ENCODE measurements around the gene ADGRG6.
A peak's percentile ranks its signal among the peaks of the same experiment; 100 is the strongest.

ADGRG6 gene

GRCh38 chr6:142291512-142291911, 10.3 kb upstream of the ADGRG6 start:
- DNase-seq (ENCODE audit: low spot score) = no peak

GRCh38 chr6:142292166-142292924, 9.5 kb upstream of the ADGRG6 start:
- no peak for DNase-seq (ENCODE audit: low spot score)

GRCh38 chr6:142293121-142293520, 8.7 kb upstream of the ADGRG6 start:
- DNase-seq (ENCODE audit: low spot score) = no peak

DNA sequence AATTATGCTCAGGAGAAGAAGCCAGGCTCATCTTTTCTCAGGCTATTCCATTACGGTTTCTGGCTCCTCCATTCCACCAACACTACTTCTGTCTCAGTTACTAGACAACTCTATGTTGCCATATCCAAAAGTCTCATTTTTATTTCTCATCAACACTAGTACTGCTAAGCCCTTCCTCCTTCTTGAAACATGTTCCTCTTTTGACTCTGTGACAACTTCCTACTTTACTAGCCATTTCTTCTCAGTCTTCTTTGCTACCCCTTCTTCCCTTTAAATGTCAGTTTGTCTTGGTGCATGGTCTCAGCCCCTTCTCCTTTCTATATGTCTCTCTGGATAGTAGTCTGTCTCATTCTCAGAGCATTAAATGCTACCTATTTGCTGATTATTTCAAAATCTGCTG, 7.1 kb upstream of the ADGRG6 start:
- peak; percentile 41 for DNase-seq (ENCODE audit: low spot score)

DNA sequence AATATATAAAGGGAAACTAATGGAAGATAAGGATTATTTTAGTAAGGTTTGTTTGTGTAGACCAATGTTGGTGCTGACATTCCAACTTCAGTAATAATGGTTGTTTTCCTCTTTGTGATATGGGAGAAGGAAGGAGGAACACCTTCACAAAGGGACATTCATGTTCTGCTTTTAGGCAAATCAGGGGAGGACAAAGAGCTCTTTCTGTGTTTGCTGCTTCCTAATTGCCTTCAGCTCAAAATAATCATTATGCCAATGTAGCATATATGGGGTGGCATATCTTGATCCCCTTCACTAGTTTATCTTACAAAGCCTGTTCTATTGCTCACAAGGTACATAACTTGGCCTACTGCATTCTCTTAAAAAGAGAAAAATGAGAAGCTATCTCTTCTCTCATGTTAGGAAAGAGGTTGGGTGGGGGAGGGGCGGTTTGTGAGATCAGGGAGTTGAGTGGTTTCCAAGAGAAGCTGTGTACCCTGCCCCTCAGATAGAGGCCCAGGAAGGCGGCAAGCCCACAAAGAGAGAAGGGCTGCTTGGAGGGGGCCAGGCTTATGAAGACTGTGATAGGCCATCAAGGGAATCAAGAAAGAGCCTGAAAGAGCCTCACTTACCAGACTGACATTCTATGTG, 4.7 kb upstream of the ADGRG6 start:
- DNase-seq (ENCODE audit: low spot score) = no peak

- DNase-seq (ENCODE audit: low spot score) = no peak
Observed at GRCh38 chr6:142297605-142297995, 4.2 kb upstream of the ADGRG6 start.

DNA sequence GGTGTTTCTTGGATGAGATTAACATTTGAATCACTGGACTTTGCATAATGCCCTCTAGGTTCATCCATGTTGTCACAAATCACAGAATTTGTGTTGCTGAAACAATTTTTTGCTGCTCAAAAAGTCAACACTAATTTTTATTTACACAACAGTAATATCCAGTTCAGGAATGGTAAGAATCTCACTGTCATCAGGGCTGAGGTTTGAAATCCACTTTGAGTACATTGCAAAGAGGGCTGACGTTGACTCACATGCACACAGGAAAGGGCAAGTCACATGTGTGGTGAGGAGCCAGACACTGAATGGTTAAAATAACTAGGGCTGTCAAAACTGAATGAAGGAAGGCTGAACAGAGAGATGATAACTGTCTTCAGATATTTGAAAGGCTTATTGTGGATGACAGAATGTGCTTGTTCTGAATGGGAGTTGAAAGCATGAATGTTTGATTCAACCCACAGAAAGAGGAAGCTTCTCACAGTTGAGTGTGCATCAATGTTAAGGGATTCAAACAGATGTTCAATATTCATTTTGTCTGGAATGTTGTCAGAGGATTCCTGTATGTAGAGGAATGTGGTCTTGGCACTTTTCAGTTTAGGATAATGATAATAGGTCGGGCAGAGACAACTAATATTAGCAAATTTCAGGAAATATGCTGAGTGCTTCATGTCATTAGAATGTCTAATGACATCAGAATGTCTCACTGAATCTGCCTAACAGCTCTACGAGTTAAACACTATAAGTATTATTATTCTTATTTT, 3.6 kb upstream of the ADGRG6 start:
- DNase-seq (ENCODE audit: low spot score) = no peak

- no peak for DNase-seq (ENCODE audit: low spot score)
Observed at GRCh38 chr6:142300302-142300701, 1.5 kb upstream of the ADGRG6 start.

GRCh38 chr6:142300758-142301650, 803 bp upstream of the ADGRG6 start:
- no peak for DNase-seq (ENCODE audit: low spot score)

DNA sequence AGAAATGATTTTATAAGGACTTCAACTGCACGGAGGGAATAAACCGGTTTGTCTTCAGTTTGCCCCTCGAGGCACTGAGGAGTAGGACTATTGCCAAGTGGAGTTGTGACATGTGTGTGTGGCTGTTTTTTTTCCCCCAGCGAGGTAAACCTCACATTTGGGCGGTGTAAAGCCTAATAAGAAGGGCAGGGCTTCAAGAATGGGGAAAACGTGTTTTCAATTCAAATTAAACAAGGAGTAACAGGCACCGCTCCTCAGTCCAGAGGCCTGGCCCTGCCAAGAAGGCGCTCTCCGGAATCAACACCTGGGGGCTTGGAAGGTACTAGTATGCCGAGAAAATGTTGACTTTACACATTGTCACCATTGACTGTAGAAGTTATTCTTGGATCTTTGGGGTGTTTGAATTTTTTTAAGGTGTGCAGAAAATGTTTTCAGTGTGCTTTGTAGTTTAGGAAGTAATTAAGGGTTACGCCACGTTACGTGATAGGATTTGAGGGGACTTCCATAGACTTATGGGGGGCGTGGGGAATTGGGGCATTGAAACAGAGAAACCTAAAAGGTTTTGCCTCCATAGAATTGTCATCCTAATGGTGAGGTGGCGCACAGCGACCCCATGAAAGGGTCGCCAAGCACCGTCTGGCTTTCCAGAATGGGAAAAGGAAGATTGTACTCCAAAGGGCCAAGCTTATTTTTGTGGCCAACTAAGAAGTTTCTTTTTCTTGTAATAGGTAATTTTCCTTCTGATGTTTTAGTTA, 791 bp downstream of the ADGRG6 start:
- no peak for DNase-seq (ENCODE audit: low spot score)

GRCh38 chr6:142303176-142303533, 1.3 kb downstream of the ADGRG6 start:
- no peak for DNase-seq (ENCODE audit: low spot score)

GRCh38 chr6:142304241-142304640, 2.4 kb downstream of the ADGRG6 start:
- no peak for DNase-seq (ENCODE audit: low spot score)

GRCh38 chr6:142306736-142307135, 4.9 kb downstream of the ADGRG6 start:
- DNase-seq (ENCODE audit: low spot score) = no peak

- DNase-seq (ENCODE audit: low spot score) = no peak
Observed at GRCh38 chr6:142307963-142308748, 6.3 kb downstream of the ADGRG6 start.

DNA sequence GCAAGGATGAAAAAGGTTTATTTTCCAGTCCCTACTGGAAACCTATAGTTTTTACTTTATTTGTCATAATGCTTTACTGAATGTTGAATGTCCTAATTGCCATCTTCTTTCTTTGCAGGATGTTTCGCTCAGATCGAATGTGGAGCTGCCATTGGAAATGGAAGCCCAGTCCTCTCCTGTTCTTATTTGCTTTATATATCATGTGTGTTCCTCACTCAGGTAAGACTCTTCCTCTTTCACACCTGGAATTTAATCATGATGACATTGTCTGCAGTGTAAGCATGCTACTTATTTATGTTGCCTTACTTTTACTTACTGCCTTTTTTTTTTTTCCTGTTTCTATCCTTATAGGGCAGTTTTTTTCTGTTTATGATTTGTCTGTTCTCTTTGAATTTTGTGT, 7.6 kb downstream of the ADGRG6 start:
- no peak for DNase-seq (ENCODE audit: low spot score)

DNA sequence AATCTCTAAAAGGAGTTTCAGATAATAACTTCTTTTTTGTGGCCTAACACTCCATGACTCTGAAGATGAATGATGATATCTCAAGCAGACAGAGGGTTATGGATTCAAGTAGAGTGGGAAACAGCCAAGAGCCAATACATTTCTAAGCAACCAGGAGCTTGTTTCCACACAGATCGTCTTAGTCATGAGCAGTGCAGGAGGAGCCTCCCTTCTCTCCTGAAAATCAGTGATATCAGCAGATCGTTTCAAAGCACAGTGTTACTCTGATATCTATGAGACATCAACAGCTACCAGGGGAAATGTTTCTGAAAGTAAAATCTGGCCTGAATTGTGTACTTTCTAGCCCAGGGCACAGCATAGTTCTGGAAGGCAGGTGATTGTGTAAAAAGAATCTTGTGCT, 11.5 kb downstream of the ADGRG6 start:
- no peak for DNase-seq (ENCODE audit: low spot score)

DNA sequence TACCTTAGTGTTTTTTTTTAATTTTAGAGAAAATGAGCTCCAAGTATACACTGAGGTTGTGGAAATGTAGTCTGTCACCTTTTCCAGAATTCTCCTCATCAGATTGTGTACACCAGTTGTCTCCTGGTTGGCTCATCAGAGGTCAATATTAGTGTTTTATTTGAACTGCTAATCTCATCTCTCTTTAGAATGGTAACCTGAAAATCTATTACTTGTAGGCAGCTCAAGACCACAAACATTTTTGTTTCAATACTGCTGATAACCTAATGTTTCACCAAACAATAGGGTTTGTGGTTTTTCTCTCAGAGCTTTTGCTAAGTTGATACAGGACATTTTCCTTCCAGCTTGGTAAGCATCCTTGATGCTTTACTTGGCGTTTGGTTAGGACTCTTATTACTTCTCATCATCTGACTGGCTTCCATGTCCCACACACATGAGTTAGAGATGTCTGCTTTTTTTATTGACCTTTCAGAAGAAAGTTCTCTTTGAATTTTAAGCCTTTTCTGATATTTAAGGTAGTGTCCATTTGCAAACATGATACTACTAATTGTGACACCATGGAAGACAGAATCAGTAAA, 15.1 kb downstream of the ADGRG6 start:
- DNase-seq (ENCODE audit: low spot score) = no peak

- no peak for DNase-seq (ENCODE audit: low spot score)
Observed at GRCh38 chr6:142318714-142319113, 16.9 kb downstream of the ADGRG6 start.

DNA sequence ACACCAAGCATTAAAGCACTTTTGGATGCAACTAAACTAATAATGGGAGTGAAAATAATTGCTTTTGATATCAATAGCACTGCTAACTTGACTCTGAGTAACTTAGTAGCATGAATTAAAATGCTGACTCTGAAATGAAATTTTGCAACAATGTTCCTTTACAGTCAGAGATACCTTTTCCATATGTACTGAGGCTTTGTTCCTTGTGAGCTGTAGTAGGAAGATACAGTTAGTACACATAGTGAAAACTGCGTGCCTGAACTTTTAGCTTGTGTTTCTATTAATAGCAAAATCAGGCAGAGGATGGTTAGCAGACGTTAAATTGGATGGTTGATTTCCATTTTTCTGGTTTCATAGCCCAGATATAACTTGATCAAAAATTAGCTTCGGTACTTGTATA, 18.6 kb downstream of the ADGRG6 start:
- DNase-seq (ENCODE audit: low spot score) = no peak

DNA sequence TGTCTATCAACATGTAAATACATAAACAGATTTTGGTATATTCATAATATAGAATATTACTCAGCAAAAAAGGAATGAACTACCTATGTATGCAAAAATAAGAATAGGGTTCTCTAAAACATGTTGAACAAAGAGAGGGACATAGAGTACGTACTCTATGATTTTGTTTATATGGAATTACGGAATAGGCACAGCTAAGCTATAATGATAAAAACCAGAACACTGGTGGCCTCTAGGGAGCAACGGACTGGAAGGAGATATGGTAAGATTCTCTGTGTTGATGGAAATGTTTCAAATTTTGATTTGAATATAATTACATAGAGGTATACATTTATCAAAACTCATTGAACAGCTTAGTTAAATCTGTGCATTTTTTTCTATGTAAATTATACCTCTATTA, 19.6 kb downstream of the ADGRG6 start:
- DNase-seq (ENCODE audit: low spot score) = no peak
